Ovary (tissue), 9 donors: ENCODE results near the gene ANXA4. TPM values are rescaled to one million over a fixed set of nuclear protein-coding genes. Genes with fewer than 3 reads are reported as not detected.
A peak's percentile ranks its signal among the peaks of the same experiment; 100 is the strongest.

Source experiments
- DNase-seq, 5 donors: peaks; one replicate each; pipeline ENCODE4 v3.0.0-alpha.2; 2019 to 2020
- H3K27ac ChIP-seq, 2 donors: fragments of 200-600 bp; one replicate each; pipeline versions ENCODE4 v1.5.1 to v1.8.0; 2019 to 2022
- H3K27me3 ChIP-seq: fragments of 200-600 bp; one replicate; pipeline ENCODE4 v1.8.0; 2022
- H3K36me3 ChIP-seq: fragments of 200-600 bp; sonication (generic); one replicate; pipeline ENCODE4 v1.5.1; 2019
- H3K4me1 ChIP-seq: one replicate; pipeline ENCODE4 v1.8.1; 2013; ENCODE audit warnings: mild to moderate bottlenecking, moderate library complexity; ENCODE audit not compliant: insufficient read depth
- H3K4me3 ChIP-seq: fragments of 200-600 bp; sonication (generic); one replicate; pipeline ENCODE4 v1.5.1; 2017
- H3K9me3 ChIP-seq, 2 donors: fragments of 200-600 bp in 1 of 2; sonication (generic) in 1 of 2; one replicate each; pipeline versions ENCODE4 v1.5.1 to v1.8.1; 2013 to 2019; ENCODE audit warnings: mild to moderate bottlenecking in 1 of 2, moderate library complexity in 1 of 2
- CTCF ChIP-seq, 3 donors: fragments of 450-650 bp in 2 of 3; fragments of 200-600 bp in 1 of 3; IDR thresholded peaks; one replicate each; pipeline versions ENCODE4 v1.5.1 to v1.8.0; 2016 to 2022; ENCODE audit warnings: antibody characterized with exemption in 3 of 3, mild to moderate bottlenecking in 1 of 3
- EP300 ChIP-seq: sonication (generic); formaldehyde crosslinking; IDR thresholded peaks from one replicate; pipeline ENCODE4 v1.6.1; 2017; ENCODE audit warnings: antibody characterized with exemption
- POLR2A ChIP-seq: fragments of 450-650 bp; IDR thresholded peaks from one replicate; pipeline ENCODE4 v1.6.1; 2017; ENCODE audit warnings: antibody characterized with exemption, mild to moderate bottlenecking, moderate library complexity
- WGBS, 3 donors: extraction: QIAGEN DNeasy Blood & Tissue Kit in 1 of 3; methylation state at CpG; one replicate each; pipeline versions ENCODE4 v1.1.5 to v1.1.7; 2013 to 2017; 5-methylcytosine and 5-hydroxymethylcytosine counted together
- intact Hi-C, 4 donors: fragments of 100-400 bp; cut with DNase I; formaldehyde crosslinking; loops; one replicate each; pipeline versions ENCODE4 v1.11.0 to v1.15.1; 2022 to 2023
- polyA plus RNA-seq, 2 donors: library from polyadenylated mRNA; stranded (reverse); fragments of 200-250 nt in 1 of 2; fragments of 350-450 nt in 1 of 2; fragmentation: Illumina TruSeq in 1 of 2; extraction: RNeasy Lipid Tissue Mini Kit (QIAGEN cat#74804) in 1 of 2; gene quantifications; one replicate each; pipeline ENCODE4 v1.2.3, GENCODE V29; 2013 to 2014
- total RNA-seq, 7 donors: library from RNA; depleted of rRNA in 2 of 7; stranded (reverse); fragments of >200 nt in 2 of 7; fragmentation: NEBNext Ultra II Directional in 3 of 7; extraction: Animal tissue kit (Norgen Biotek cat#: 25700) in 3 of 7; gene quantifications; one replicate each; pipeline versions ENCODE4 v1.1.0 to v1.2.4, GENCODE V29; 2016 to 2023
- donor health status: DM: no; HTN: no; CAD: no; lungs with moderate emphysema.
- donor health status: DM: no; HTN: no; CAD: no.
- donor health status: Bipolar disorder and iron deficiency.
- donor health status: DM: yes; HTN: yes; CAD: no.
- donor health status: DM: no; HTN: no; CAD: no.
- donor health status: DM: yes; HTN: yes; CAD: no.

The ANXA4 gene
- total and polyA plus RNA-seq, 9 donors, result 25.4 to 89.7 (median 73.3) TPM

GRCh38 chr2:69789772-69790600 lies 48.1 kb downstream of the ANXA4 start:
- TF ChIP-seq EP300 (no peak), POLR2A (no peak), CTCF (IDR thresholded peaks at IDR 0.05) (no peak)
- Histone ChIP-seq H3K9me3 (no peaks in the 10 kb centered on the region), H3K36me3 (no peaks in the 10 kb centered on the region), H3K27me3 (no peaks in the 10 kb centered on the region), H3K4me1 (peaks cover 5% of the 10 kb centered on the region), H3K4me3 (peak overlapping the region; percentile 24), H3K27ac (peak overlapping the region; percentile 14 to 76)
- intact Hi-C loops, result no loop called here
- 16 to 20% (median 19%) methylated on average over 7 of the region's 7 CpGs for WGBS, 3 donors
- peak in 3 of 5 donors; percentile 26 to 40 (median 27) for DNase-seq

- WGBS, 3 donors, result 9 to 11% (median 11%) methylated on average over 1 of the region's 1 CpG
- Histone ChIP-seq H3K4me3 (peak overlapping the region; percentile 24), H3K9me3 (no peaks in the 10 kb centered on the region), H3K4me1 (peaks cover 5% of the 10 kb centered on the region), H3K27ac (peak overlapping the region; percentile 14 to 76), H3K27me3 (no peaks in the 10 kb centered on the region), H3K36me3 (no peaks in the 10 kb centered on the region)
- DNase-seq, result no peak
- TF ChIP-seq POLR2A (no peak), EP300 (no peak), CTCF (IDR thresholded peaks at IDR 0.05) (no peak)
- intact Hi-C loops, result no loop called here
Measured at GRCh38 chr2:69790601-69790959, 48.6 kb downstream of the ANXA4 start.

GRCh38 chr2:69791045-69791444 lies 49.1 kb downstream of the ANXA4 start:
- Histone ChIP-seq H3K36me3 (no peaks in the 10 kb centered on the region), H3K9me3 (no peaks in the 10 kb centered on the region), H3K4me1 (peaks cover 5% of the 10 kb centered on the region), H3K27me3 (no peaks in the 10 kb centered on the region), H3K27ac (peak overlapping the region in 1 of 2 donors; percentile 76), H3K4me3 (no peak overlapping the region)
- TF ChIP-seq POLR2A (no peak), EP300 (no peak), CTCF (IDR thresholded peaks at IDR 0.05) (no peak)
- DNase-seq, result no peak
- intact Hi-C loops, result no loop called here

DNA sequence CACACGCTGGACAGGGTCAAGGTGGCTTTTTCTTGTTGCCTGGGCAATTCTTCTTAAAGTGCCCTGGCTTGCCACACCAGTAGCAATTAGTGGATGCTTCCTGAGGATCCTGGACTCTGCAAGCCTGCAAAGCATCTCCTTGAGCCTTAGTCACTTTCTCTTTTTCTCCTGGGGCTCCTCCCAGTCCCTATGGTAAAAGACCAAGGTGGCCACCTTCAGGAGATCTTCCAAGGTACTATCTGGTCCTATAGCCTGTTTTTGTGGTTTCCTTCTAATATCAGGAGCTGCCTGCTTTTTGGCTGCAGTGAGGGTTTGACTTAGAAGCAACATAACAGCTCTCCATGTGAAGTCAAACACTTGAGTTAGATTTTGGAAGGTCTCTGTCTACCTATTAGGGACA lies 54.2 kb downstream of the ANXA4 start:
- intact Hi-C loops, result no loop called here

More for the DNA sequence above, 54.2 kb downstream of the ANXA4 start:
- no peak overlapping the region for H3K4me3 ChIP-seq
- no peaks in the 10 kb centered on the region for H3K9me3 ChIP-seq
- no peak for DNase-seq
- H3K27me3 ChIP-seq, result no peaks in the 10 kb centered on the region
- H3K36me3 ChIP-seq, result no peaks in the 10 kb centered on the region
- TF ChIP-seq POLR2A, result no peak
- no peak for TF ChIP-seq CTCF (IDR thresholded peaks at IDR 0.05)
- TF ChIP-seq EP300, result no peak
- H3K4me1 ChIP-seq, result peaks cover 8% of the 10 kb centered on the region
- WGBS, 3 donors, result 81 to 100% (median 98%) methylated on average over 1 of the region's 1 CpG
- no peak overlapping the region for H3K27ac ChIP-seq
